Activated CD4-positive, alpha-beta memory T cell treated with anti-CD3 and anti-CD28 coated beads, Interleukin-2, amount 10 ng/mL, durations not matched to agents 7 days and 5 days (primary cell): ENCODE data around the gene SAFB2. TPM values are rescaled to one million over a fixed set of nuclear protein-coding genes. Genes with fewer than 3 reads are reported as not detected.

Experiments used
- CTCF ChIA-PET: fragments of 350-600 bp; sonication (Branson Sonifier 250); formaldehyde crosslinking; loops from one replicate; lab custom pipeline; 2021; ENCODE audit warnings: antibody characterized with exemption, inconsistent platforms; lab: Charles Lee
- POLR2A ChIA-PET: fragments of 350-600 bp; sonication (Branson Sonifier 250); formaldehyde crosslinking; loops from one replicate; lab custom pipeline; 2021; ENCODE audit warnings: antibody characterized with exemption; lab: Charles Lee
- DNase-seq: peaks from one replicate; pipeline ENCODE4 v3.0.0-alpha.2; 2020
- H3K27ac Mint-ChIP-seq: one replicate; pipeline ENCODE4 v1.8.0; 2021; ENCODE audit warnings: mild to moderate bottlenecking, mixed read lengths
- H3K27me3 Mint-ChIP-seq: one replicate; pipeline ENCODE4 v1.8.0; 2021; ENCODE audit warnings: mixed read lengths
- H3K36me3 Mint-ChIP-seq: one replicate; pipeline ENCODE4 v1.8.0; 2021; ENCODE audit warnings: low read depth, mixed read lengths
- H3K4me1 Mint-ChIP-seq: one replicate; pipeline ENCODE4 v1.8.0; 2021; ENCODE audit warnings: mixed read lengths
- H3K4me3 Mint-ChIP-seq: one replicate; pipeline ENCODE4 v1.8.0; 2021; ENCODE audit warnings: mild to moderate bottlenecking, mixed read lengths
- H3K9me3 Mint-ChIP-seq: one replicate; pipeline ENCODE4 v1.8.0; 2021; ENCODE audit warnings: mixed read lengths
- total RNA-seq, 2 experiments: library from RNA; stranded (reverse); gene quantifications; one replicate each; pipeline ENCODE4 v1.2.3, GENCODE V29; 2021

The SAFB2 gene
- total RNA-seq, 2 experiments from 2014 or later, result 90.5 to 90.7 TPM

DNA sequence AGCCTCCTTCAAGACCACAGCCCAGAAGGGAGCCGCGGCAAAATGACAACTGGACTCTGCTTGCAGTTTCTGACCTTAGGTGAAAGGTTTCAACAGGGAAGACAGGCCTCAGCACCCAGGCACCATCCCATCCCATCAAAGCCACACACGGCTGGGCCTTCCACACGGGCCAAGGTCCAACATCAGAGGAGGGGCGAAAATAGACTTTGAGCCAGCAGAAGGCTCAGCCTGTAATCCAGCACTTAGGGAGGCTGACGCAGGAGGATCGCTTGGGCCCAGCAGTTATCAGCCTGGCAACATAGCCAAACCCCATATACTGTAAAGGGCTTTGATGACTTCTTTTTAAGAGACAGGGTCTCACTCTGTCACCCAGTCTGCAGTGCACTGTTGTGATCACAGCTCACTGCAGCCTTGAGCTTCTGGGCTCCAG lies 28.0 kb downstream of the SAFB2 start:
- Mint-ChIP-seq H3K27me3 (no peaks in the 10 kb centered on the region), H3K4me1 (no peaks in the 10 kb centered on the region), H3K4me3 (no peak overlapping the region), H3K9me3 (no peaks in the 10 kb centered on the region), H3K27ac (no peak overlapping the region), H3K36me3 (peaks cover 73% of the 10 kb centered on the region)
- CTCF ChIA-PET, result no interaction called here
- POLR2A ChIA-PET, result interaction anchor here (1.0 kb wide), 1 partner anchor 29 kb away, joined by 3 read pairs; no protein-coding TSS in a partner anchor
- DNase-seq, result no peak

DNA sequence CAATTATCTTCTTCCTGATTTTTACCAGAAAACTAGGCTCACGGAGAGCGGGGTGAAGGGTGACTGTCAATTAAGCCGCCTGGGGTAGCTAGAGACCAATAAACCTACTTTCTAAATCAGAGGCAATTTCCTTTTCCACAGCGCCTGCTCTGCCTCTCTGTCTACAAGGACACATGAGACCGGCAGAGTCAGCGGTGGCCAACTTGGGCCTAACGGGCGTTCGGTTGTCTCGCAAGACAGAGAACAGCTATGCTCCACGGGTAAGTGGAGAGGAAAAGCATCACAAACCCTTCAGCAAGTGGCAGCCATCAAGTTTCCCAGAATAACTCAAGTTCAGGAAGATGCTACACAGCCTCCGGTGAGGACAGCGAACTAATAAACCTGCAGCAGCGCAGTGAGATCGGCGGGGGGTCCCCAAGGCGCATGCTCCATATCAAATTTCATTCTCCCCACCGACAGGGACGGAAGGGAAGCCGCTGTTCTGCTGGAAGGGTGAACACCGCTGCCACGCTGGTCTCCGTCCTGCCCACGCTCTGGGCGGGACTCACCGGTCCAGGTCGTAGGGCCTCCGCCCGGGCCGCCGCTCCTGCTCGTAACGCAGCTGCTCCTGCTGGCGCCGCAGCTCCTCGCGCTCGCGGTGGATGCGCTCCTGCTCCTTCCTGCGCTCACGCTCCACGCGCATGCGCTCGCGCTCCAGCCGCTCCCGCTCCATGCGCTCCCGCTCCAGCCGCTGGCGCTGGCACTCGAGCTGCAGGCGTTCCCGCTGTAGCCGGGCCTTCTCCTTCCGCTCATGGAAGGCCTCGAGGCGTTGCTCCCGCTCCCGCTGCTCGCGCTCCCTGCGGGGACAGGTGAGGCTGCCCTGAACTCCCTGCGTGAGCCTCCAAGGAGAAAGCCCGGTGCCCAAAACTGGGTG lies 29.0 kb downstream of the SAFB2 start:
- ChIA-PET POLR2A (no interaction called here), CTCF (no interaction called here)
- H3K36me3 Mint-ChIP-seq, result peaks cover 70% of the 10 kb centered on the region
- no peaks in the 10 kb centered on the region for H3K27me3 Mint-ChIP-seq
- H3K9me3 Mint-ChIP-seq, result no peaks in the 10 kb centered on the region
- DNase-seq, result no peak
- no peak overlapping the region for H3K27ac Mint-ChIP-seq
- no peak overlapping the region for H3K4me3 Mint-ChIP-seq
- no peaks in the 10 kb centered on the region for H3K4me1 Mint-ChIP-seq

DNA sequence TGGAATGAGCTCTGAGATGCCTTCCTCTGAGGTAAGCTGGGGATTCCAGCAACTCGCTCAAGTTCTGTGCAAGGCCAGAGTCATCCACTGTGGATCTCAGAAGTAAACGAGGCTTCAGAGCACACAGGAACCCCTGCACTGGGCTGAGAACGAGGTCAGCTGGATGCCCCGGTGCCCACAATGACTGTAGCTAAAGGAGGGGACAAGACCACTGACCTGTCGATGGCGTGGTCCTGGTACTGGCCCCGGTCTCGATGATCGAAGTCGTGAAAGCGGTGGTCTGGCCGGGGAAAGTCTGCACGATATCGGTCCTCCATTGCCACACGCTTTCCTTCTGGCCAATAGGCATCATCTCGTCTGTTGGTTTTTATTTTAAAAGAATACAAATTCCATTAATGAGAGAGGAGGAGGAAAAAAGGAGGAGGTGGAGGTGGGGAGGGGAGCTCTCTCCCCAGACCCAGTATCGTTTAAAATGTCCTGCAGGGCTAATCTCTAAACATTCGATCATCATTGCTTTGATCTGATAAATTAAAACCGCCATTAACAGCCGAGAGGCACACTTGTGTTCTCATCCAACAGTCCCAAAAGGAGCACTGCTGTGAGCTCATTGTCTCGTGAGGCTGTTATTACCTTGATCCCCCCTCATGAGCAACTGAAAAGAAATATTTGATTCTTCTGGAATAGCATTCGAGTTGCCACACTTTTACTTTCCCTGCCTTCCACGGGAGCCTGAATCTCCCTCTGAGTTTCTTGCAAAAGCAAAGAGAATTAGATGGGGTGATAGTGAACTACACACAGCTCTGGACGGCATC lies 29.8 kb downstream of the SAFB2 start:
- H3K27ac Mint-ChIP-seq, result no peak overlapping the region
- no peak overlapping the region for H3K4me3 Mint-ChIP-seq
- H3K9me3 Mint-ChIP-seq, result no peaks in the 10 kb centered on the region
- H3K27me3 Mint-ChIP-seq, result no peaks in the 10 kb centered on the region
- no peaks in the 10 kb centered on the region for H3K4me1 Mint-ChIP-seq
- H3K36me3 Mint-ChIP-seq, result peaks cover 70% of the 10 kb centered on the region
- no peak for DNase-seq
- CTCF ChIA-PET, result no interaction called here
- POLR2A ChIA-PET, result interaction anchor here (1.1 kb wide), 1 partner anchor 30 kb away, joined by 6 read pairs; the partner anchor contains the start of genes SAFB and SAFB2

DNA sequence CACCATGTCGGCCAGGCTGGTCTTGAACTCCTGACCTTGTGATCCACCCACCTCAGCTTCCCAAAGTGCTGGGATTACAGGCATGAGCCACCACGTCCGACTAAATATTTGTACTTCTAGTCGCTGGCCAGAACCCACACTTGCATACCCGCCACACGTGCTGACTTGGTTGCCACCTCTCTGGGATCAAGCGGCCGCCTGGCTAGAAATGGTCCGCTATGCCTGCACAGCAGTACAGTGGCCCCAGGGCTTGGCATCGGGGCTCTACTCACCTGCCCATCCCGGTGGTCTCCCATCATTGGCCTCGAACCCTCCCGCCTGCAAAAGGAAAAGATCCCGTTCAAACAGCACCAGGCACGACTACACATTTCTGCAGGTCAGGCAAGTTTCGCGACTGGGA lies 31.1 kb downstream of the SAFB2 start:
- H3K27me3 Mint-ChIP-seq, result no peaks in the 10 kb centered on the region
- H3K4me1 Mint-ChIP-seq, result peaks cover 2% of the 10 kb centered on the region

DNA sequence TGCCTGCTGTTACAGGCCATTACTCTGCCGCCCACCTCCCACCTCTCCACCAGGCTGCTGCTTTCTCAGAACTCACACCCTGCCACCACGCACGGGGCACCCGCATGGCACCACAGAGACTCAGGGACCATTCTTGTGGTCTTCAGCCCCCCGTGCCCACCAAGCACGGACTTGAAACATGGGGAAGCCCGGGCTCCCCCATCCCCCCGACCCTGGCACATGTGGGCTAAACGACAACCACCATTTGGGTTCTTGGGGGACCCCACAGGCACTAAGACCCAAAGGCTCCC lies 31.8 kb downstream of the SAFB2 start:
- Mint-ChIP-seq H3K4me3 (no peak overlapping the region), H3K27me3 (no peaks in the 10 kb centered on the region), H3K4me1 (peaks cover 3% of the 10 kb centered on the region), H3K9me3 (no peaks in the 10 kb centered on the region), H3K36me3 (peaks cover 70% of the 10 kb centered on the region), H3K27ac (no peak overlapping the region)
- ChIA-PET CTCF (no interaction called here), POLR2A (no interaction called here)
- DNase-seq, result no peak

More for the DNA sequence above, 31.1 kb downstream of the SAFB2 start:
- no peak for DNase-seq
- Mint-ChIP-seq H3K36me3 (peaks cover 71% of the 10 kb centered on the region), H3K4me3 (no peak overlapping the region), H3K9me3 (no peaks in the 10 kb centered on the region), H3K27ac (no peak overlapping the region)
- POLR2A ChIA-PET, result interaction anchor here (1.1 kb wide), 1 partner anchor 31 kb away, joined by 6 read pairs; the partner anchor contains the start of genes SAFB and SAFB2
- CTCF ChIA-PET, result no interaction called here

DNA sequence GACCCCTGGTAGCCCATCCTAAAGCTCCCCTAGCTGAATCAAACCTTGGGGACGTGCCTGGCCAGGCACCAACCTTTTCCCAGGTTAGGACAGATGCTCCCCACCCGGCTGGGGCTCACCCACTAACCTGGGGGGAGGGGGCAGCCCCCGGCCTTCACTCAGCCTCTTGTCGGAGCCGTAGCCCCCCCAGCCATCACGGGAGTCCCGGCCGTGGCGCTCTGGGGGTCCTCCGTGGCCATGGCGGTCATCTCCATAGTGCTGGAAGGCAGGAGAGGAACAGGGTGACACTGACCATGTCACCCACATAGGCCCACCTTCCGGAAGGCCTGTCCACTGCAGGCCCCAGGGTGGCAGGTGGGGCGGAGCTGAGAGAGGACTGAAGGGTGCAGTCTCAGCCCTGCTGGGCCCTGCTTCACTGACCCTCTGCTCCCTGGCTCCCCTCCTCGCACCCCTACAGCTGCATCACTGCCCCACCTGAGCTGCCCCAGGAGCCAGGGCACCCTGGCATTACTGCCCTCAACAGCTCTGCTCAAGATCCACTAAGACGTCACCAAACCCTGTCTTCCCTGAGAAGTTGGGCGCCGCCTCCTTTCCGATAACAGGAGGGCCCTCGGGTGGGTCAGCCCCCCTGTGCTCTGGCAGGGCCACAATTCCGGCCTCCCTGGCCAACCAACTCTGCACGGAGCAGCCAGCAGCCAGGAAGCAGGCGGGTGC lies 32.3 kb downstream of the SAFB2 start:
- CTCF ChIA-PET, result no interaction called here

DNA sequence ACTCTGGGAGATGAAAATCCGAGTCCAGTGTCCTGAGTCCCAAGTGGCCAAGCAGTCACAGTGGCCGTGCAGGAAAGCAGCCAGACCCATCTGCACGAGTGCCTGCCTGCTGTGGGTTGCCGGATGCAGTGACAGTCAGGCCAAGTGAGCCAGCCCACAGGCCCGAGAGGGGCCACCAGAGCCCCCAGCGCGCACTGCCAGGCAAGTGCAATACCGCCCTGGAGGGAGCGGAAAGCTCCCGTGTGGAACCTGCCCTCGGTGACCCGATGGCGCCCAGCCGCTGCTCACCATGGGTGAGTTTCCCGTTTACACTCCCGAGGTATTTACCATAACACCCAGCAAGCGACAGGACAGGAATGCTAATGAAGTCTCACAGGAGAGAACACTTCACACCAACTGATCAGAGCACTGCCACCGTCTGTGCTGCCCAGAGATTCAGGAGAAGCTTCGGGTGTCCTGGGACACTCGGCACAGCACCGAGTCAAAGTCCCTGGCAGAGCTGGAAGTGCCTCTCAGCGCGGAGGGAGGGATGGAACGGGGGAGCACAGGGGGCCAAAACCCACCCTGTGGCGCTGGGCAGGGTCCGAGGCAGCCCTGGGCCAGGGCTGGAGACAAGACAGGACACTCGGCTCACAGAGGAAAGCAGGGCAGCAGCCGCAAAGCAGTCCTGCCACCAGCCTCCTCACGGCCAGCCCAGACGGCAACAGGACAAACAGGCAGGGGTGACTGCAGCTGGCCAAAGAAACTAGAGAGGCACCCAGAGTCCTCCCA lies 33.5 kb downstream of the SAFB2 start:
- Mint-ChIP-seq H3K27me3 (no peaks in the 10 kb centered on the region), H3K36me3 (peaks cover 60% of the 10 kb centered on the region), H3K4me1 (peaks cover 7% of the 10 kb centered on the region), H3K27ac (no peak overlapping the region), H3K9me3 (no peaks in the 10 kb centered on the region), H3K4me3 (no peak overlapping the region)
- no peak for DNase-seq
- ChIA-PET CTCF (no interaction called here), POLR2A (no interaction called here)

More for the DNA sequence above, 32.3 kb downstream of the SAFB2 start:
- peaks cover 69% of the 10 kb centered on the region for H3K36me3 Mint-ChIP-seq
- H3K4me1 Mint-ChIP-seq, result peaks cover 7% of the 10 kb centered on the region
- POLR2A ChIA-PET, result no interaction called here
- H3K9me3 Mint-ChIP-seq, result no peaks in the 10 kb centered on the region
- no peak overlapping the region for H3K27ac Mint-ChIP-seq
- H3K4me3 Mint-ChIP-seq, result no peak overlapping the region
- H3K27me3 Mint-ChIP-seq, result no peaks in the 10 kb centered on the region
- DNase-seq, result no peak

DNA sequence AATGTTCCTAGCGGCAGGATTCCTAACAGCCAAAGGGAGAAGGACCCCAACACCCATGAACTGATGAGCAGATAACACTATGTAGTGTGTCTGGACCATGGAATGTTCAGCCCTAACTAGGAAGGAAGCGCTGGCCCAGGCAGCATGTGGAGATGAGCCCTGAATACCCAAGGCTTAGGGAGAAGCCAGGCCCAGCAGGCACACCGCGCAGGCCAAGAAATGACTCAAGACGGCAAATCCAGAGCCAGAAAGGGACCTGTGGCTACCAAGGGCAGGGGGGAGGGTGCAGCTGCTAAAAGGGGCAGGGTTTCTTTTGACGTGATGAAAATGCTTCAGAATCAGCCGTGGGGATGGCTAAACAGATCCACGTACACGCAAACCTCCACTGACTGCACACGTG lies 34.1 kb downstream of the SAFB2 start:
- Mint-ChIP-seq H3K27ac (no peak overlapping the region), H3K36me3 (peaks cover 58% of the 10 kb centered on the region), H3K27me3 (no peaks in the 10 kb centered on the region), H3K4me3 (no peak overlapping the region), H3K9me3 (no peaks in the 10 kb centered on the region), H3K4me1 (peaks cover 7% of the 10 kb centered on the region)
- ChIA-PET CTCF (no interaction called here), POLR2A (no interaction called here)
- no peak for DNase-seq

DNA sequence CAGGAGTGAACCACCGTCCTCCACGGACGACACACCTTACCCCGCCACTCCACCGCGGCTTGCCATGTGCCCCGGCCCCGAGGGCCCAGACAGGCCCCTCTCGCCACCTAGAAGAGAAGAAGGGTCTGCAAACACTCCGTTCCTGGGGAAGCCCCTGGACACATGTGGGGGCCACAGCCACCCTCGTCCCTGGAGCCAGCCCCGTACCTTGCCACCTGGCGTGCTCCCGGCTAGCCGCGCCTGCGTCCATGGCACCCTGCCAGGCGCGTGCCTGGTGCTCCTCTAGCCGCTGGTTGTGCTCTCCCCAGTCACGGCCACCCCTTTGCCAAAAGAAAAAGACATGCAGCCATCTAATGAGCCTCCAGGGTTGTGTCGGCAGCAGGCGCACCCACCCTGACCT lies 34.9 kb downstream of the SAFB2 start:
- DNase-seq, result no peak
- CTCF ChIA-PET, result no interaction called here
- H3K4me3 Mint-ChIP-seq, result no peak overlapping the region
- peaks cover 50% of the 10 kb centered on the region for H3K36me3 Mint-ChIP-seq
- no peaks in the 10 kb centered on the region for H3K27me3 Mint-ChIP-seq
- H3K4me1 Mint-ChIP-seq, result peaks cover 7% of the 10 kb centered on the region
- POLR2A ChIA-PET, result no interaction called here
- no peak overlapping the region for H3K27ac Mint-ChIP-seq
- no peaks in the 10 kb centered on the region for H3K9me3 Mint-ChIP-seq

DNA sequence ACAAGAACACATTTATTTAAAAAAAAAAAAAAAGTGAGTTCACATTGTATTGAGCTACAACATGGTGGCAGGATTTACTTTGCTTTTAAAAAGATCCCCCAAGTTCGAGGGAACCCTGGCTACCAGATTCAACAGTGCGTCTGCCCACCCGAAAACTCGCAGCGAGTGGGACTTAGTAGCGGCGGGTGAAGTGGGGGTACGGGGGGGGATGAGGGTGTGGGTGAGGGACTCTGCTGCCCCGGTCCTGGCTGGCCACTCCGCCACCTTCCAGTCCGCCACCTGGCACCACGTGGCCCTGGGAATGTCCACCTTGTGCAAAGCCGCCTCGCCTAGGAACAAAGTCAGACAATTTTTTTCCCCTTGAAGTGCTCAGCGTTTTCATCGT lies 35.5 kb downstream of the SAFB2 start:
- ChIA-PET POLR2A (no interaction called here), CTCF (interaction anchor here (0.5 kb wide), 1 partner anchor 10 kb away, joined by 4 read pairs; no protein-coding TSS in a partner anchor)
- H3K9me3 Mint-ChIP-seq, result no peaks in the 10 kb centered on the region
- H3K36me3 Mint-ChIP-seq, result peaks cover 44% of the 10 kb centered on the region
- DNase-seq, result no peak
- no peak overlapping the region for H3K27ac Mint-ChIP-seq
- H3K27me3 Mint-ChIP-seq, result no peaks in the 10 kb centered on the region
- H3K4me1 Mint-ChIP-seq, result peaks cover 7% of the 10 kb centered on the region
- no peak overlapping the region for H3K4me3 Mint-ChIP-seq

DNA sequence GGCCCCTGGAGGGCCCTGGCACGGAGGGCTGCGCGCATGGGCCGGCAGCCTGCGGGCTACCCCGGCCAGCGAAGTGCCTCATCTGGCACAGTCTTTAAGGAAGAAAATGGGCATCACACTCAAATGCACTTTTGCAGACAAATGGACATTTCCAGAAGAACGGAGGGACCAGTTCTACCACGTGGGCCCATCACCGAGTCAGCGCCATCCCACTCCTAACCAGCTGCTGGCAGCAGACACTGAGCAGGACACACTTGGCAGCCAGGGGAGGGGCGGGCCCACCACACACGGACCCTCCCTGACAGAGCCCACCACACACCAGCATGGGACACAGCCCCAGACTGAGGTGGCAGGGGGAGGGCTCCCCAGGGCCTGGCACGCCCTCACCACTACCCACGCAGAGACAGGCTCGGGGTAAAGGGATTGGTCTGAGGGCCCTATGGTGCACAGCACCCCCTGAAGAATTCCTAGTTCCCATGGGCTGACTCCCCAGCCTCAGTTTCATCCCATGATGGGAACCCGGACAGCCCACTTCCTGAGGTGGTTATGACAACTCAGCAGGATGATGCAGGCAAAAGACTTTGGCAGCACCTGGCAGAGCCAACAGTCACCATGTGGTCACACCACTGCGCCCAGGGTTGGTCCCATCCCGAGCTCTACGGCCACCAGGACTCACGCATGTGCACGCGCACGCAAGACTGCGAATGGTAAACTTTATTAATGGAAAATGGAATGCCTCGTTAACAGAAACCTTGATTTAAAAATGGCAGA lies 36.1 kb downstream of the SAFB2 start:
- no peak overlapping the region for H3K27ac Mint-ChIP-seq
- H3K27me3 Mint-ChIP-seq, result no peaks in the 10 kb centered on the region
- peaks cover 7% of the 10 kb centered on the region for H3K4me1 Mint-ChIP-seq
- peaks cover 38% of the 10 kb centered on the region for H3K36me3 Mint-ChIP-seq
- POLR2A ChIA-PET, result no interaction called here
- H3K4me3 Mint-ChIP-seq, result no peak overlapping the region
- CTCF ChIA-PET, result interaction anchor here (0.5 kb wide), 1 partner anchor 9 kb away, joined by 4 read pairs; no protein-coding TSS in a partner anchor
- no peaks in the 10 kb centered on the region for H3K9me3 Mint-ChIP-seq
- no peak for DNase-seq
